GM18498 (cell line): ENCODE data around the gene DLG2.

Source experiments
- ATAC-seq: cut with Tn5 transposase; IDR thresholded peaks from one replicate; pipeline ENCODE4 v1.9.1; 2021; ENCODE audit warnings: mild to moderate bottlenecking, moderate library complexity; ENCODE audit not compliant: unreplicated experiment

The DLG2 gene

DNA sequence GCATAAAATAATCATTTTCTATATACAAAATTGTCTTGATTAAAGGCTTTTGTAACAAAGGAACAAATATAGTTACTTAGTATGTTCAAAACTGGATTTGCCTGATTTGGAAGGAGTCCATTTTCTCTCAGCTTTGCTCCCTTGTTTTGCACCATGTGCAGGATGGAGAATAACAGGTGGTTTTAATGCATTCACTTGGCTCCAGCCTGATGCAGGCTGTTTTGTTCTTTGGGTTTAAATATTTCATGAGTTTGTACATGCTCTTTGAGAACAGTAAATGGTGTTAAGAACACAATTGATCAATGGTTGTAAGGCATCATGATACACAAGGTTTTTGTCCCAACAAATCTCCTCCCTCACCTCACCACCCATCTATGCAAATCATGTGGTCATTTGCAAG lies 1454.1 kb downstream of the DLG2 start:
- ATAC-seq: no peak

DNA sequence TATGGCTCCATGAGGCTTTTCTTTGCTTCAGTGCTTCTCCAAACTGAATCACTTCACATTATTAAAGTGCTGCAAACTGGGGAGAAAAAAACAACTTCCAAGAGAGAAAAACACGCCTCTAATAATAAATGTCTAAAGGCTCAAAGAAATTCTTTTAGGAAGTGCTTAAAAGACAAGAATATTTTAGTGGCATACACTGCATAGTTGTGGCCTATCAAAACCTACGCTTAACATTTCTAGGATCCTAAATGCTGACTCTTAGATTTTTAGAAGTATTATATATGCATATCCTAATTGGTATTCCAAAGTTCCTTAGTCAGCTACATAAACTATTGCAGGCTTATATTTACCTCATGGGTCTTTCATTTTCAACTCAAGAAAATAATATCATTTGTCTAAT lies 1462.0 kb downstream of the DLG2 start:
- no peak for ATAC-seq

DNA sequence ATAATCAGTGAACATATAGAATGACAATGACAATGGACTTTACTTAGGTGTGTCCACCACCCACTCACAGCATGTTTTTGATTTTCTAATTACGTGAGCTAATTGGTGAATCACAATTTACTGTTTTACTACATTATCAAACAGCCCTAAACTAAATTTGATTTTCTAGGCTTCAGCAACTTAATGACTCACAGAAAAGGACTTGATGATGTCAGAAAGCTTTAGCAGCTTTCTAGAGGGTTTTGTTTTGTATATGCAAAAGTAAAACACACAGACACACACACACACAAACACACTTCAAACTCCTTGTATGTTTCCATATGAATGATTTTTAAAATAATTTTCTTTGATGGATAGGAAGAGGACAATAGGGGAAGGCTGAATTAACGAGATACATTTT lies 1462.4 kb downstream of the DLG2 start:
- ATAC-seq: no peak

DNA sequence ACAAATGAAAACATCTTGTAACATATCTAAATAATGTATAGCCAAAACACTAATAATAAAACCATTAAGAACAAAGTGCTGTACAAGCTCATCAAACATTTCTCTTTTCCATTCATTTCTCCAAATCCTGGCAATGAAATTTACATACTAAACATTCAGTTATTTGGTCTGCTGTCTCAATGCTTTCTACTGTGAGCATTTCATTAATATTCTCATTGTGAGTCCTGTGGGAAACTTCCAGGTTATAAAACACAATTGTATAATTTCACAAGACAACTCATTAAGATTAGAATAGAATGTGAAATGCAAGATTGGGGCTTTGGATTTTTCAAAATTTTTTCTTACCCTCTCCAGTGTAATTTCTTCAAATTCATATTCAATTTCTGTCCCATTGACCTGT lies 1464.0 kb downstream of the DLG2 start:
- no peak for ATAC-seq

DNA sequence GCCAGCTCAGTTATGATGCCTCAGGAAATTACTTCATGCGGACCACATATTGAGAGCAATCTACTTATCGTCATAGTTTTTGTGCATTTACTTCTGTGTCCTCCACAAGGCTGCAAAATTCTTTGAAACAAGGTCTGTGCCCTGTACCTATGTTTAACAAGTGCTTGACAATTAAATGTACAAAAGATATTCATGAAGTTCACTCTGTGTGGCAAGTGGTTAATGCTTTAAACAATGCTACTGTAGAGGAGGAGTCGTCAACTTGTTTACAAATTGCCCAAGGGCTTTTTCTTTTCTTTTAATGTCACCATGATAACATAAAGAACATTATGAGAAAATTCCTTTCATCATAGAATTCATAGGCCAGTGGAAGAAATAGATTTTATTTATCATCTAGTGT lies 1469.5 kb downstream of the DLG2 start:
- ATAC-seq: no peak

DNA sequence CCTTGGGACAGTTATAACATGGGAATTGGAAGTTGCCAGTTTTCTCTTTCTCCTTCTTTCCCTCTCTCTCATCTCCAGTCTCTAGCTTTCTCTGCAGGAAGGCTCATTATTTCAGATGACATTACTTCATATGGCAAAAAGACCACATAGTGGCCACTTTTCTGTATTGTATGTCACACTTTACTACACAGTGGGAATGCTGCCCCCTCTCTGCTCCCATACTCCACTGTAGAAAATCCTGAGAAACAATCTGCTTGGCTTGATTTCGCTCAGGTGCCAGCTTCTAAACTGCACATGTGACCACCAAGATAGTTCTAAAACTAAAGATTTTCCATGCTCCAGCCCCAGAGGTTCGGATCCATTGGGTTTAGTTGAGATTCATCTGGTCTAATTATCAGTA lies 1480.3 kb downstream of the DLG2 start:
- ATAC-seq: no peak

DNA sequence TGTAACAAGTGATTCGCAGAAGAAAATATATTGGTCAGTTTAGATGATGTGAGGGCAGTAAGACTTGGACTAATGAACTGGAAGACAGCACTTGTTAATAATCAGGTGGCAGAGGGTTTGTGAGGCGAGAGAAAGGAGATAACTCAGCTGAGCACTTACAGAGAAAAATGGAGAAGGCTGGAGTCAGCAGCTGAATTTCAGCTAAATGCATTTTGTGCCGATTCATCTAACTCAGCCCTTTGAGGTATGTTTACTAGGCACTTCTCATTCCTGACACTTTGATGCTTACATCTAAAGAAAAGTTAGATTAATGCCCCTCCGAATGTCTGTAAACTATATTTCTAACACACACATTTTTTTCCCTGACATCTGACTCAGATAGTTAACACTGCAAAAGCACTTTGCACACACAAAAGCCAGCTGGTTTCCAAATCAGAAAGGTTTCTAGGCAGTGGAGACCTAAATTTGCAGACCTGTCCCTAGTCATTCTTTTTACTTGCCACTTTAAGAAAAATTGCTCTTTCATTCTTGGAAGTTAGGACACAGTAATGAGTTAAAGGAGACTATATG lies 1481.4 kb downstream of the DLG2 start:
- no peak for ATAC-seq

DNA sequence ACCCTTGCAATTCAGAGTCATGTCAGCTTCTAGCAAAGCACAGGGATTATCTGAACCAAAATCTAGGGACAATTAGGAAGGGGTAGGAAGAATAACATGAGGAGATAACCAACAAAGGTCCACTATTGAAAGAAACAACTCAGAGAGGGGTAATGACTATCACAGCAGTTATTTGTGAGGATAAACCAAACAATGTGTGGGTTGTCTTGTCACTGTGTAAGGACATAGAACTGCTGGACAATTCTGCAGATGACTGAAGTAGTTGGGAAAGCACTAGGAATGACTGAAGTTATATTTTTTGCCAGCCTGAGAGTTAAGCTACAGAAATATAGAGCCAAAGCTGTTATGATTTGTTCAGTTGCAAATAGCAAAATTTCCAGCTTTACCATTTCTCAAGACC lies 1482.6 kb downstream of the DLG2 start:
- no peak for ATAC-seq

DNA sequence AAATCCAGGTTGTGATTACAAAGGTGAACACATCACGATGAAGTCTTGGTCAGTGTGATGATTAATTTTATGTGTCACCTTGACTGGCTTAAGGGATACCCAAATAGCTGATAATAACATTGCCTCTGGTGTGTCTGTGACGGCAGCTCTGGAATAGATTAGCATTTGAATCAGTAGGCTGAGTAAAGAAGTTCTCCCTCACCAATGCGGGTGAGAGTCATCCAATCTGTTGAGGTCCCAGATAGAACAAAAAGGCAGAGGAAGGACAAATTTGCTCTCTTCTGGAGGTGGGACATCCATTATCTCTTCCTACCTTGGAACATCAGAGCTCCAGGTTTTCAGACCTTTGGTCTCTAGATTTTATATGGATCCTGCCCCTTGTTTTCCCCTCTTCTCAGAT lies 1484.7 kb downstream of the DLG2 start:
- ATAC-seq: no peak

DNA sequence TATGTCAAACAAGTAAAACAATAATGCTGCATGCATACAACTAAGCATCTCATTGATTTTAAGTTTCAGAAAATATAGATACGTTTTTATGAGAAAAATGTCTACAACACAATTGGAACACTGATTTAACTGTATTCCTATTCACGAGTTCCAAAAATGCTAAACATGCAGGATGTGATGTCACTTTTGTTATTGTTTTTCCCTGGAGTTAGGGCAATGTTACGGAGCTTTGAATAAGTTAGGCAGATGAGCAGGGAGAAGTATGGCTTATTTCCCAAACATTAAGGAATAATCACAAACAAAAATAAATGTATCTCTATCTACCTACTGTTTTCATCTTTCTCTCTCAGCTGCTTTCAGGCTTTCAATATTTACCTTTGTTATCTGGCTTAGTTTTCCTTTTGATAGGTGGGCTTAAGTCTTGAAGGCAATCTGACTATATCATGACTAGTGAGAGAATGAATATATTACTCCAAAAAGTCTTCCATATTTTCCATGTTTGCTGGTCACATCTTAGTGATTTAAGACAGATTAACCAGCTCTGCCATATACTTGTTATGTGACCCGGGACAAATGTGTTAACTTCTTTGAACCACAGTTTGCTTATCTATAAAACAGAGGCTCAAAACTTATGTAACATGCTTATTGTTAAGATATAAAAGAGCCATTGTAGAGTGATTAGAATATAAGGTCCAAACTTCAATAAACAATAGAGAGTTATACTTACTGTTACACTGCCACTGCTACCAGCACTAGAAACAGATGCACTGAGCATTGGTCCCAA lies 1486.6 kb downstream of the DLG2 start:
- ATAC-seq: no peak

DNA sequence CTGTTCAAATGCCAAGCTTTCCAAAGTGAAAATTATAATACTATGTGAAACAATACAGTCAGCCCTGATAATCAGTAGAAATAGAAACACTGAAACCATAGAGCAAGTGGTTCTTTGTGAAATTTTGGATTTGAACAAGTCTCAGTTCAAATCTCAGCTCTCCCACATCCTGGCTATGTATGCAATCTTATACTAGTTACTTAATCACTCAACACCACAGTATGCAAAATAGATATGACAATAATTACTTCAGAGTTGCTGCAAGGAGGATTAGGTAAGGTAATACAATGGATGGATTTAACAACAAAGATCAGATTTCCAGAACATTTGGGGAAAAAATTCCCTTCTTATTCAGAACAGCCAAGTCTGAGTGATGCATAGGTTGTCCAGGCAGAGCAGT lies 1489.2 kb downstream of the DLG2 start:
- ATAC-seq: no peak

DNA sequence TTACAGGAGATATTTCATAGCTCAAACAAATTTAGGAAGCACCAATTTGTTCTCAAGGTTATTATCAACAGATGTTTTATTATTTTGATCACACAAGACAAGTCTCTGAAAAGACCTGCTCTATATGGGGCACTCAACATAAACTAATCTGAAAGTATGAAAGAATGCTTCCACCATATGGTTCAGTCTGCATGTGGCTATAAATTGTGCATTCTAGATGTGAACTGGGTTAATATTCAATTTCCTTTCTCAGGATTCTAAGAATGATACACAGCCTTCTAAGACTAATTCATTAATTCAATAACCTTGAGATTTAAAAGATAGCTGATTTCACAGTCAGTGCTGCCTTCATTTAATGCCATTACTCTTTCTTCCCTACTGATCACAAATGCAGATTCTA lies 1489.6 kb downstream of the DLG2 start:
- no peak for ATAC-seq

DNA sequence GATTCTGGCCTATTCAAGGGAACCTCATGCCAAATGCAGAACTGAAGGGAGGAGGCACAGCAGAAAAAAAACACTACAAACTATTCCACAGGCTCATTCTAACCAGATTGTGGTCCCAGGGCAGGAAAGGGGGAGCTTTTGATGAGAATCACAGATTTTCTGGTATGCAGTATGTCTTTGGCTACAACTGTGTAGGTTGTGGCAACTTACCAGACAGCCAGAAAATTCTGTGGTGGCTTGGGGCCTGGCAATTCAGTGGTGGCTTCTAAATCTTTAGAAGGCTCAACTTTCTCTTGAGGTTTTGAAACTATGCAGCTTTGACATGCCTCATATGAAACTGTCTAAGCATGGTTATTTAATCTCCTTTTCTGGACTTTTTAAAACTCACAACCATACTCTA lies 1490.2 kb downstream of the DLG2 start:
- ATAC-seq: no peak

DNA sequence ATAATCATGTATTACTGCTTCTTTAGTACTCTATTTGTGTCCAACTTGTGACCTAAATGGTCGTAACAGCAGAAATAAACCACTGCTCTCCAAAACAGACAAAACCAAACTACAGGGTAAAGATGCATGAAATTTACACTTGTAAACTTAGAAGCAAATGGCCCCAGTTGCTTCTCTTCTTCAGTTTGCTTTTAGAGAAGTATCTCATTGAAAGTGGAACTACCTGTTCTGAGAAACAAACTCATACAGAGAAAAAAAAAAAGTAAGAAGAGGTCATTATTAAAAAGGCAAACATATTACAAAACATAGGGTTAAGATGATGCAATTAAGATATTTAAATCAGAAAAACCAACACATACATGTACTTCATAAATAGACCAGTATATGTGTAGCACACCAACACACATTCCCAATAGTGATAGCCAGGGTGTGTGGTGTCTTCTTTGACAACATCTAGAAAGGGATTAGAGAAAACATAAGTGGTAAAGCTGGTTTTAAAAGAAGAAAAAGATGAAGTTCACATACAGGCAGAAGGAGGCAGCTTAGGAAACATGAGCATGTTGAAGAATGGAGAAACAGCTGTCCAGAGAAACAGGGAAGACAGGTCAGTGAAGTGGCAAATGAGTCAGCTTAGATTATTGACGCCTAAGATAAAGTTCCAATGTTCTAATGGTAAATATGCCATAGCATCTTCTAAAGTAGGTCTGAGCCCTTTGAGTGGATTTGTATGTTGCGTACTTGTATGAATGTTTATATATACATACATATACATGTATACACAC lies 1496.3 kb downstream of the DLG2 start:
- no peak for ATAC-seq

DNA sequence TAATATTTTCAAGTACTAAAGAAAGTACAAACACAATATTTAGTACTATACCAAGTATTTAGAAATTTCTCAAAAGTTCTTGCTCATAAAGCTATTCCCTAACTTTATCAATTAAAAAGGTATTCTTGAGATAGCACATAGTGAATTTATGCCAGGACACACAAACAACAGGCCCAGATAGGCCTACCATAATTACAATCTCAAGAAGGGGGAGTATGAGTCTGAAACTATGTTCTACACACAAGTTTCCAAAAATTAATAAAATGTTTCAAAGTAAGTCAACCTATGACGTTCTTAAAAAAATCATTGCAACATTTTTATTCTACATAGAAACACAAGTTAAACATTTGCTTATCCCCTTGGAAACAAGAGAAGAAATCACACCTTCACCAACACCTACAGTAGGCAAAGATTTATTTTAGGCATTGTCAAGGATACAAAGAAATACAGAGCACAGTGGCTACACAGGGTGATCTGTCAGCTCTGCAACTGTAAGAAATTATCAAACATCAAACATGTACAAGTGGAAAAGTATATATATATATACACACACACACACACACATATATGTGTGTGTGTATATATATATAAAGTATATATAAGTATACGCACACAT lies 1497.1 kb downstream of the DLG2 start:
- no peak for ATAC-seq

DNA sequence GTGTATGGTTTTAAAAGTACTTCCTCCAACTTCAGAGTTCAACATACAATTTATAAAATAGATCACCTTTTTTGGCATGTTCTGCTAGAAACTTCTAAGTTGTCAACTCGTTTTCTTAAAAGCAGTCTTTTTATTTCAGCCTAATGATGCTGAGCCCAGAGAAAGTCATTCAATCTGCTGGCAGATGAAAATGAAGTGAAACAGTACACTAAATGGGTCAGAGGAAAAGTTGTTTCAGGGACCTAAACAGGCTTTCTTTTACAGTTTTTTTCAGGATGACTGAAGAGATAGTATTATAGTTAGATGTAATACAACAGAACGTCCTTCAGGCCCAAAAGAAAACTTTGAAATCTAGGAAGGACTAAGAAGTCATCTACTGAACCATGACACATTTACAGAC lies 1498.3 kb downstream of the DLG2 start:
- ATAC-seq: no peak

DNA sequence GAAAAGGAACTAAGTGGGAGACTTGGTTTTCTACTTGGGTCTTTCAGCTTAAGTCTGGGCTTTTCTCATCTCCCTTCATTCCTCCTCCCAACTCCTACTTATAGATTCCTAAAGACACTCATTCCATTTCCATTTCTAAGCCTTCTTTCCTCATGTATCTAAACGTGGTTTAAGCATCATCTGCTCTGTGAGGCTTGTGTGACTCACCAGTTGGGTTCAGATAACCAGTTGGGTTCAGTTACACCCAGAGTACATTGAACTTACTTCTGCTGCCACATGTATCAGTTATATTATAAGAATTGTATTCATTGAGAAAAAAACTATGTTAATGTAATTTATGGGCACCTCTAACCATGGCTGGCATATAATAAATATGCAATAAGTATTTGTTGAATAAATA lies 1509.8 kb downstream of the DLG2 start:
- no peak for ATAC-seq

DNA sequence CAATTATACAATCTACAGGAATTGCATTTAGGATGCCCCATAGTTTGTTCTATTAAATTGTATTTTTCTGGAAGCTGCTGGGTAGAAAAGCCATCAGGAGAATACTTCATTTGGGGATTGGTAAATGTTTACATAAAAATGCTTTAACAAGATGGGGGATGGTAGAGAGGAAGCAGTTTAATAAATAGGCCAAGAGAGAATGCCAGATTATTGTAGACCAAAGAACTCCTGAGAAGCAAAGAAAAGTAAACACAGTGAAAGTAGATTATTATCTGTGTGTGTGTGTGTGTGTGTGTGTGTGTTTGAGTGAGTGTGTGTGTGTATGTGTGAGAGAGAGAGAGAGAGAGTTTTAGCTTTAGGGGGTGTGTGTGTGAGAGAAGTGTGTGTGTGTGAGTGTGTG lies 1520.6 kb downstream of the DLG2 start:
- ATAC-seq: no peak

DNA sequence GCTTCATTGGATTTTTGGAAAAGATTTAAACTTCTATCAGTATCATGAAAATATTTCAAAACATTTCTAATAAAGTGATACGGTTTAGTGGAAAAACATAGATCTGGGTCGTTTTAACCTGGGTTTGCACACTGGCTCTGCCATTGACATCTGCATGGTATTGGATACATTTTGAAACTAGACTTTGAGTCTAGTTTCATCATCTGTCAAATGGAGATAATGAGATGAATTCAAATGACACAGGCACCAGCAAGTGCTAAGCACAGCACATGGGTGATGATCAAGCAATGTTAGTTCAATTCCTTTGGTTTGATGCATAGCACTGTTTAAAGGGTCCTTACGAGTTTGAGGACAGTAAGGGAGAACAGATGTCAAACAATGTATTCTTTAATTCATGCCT lies 1522.0 kb downstream of the DLG2 start:
- ATAC-seq: no peak

DNA sequence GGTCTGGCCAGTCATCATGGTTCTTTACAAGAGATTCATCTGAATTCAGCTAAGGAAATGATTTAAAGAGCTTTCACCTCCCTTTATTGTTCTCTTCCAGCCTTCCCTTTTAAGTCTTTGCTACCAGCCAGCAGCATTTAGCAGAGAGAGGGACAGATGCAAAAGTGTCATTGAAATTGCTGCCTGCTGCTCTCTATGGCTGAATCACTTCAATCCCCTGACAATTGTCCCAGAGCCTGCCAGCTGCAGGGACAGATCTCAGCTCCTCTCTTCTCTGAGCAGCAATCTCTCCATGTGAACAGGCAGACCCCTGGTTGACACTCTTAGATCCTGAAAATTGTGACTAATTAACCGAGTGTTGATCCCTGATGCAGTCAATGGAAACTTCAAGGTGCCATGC lies 1524.0 kb downstream of the DLG2 start:
- ATAC-seq: no peak

DNA sequence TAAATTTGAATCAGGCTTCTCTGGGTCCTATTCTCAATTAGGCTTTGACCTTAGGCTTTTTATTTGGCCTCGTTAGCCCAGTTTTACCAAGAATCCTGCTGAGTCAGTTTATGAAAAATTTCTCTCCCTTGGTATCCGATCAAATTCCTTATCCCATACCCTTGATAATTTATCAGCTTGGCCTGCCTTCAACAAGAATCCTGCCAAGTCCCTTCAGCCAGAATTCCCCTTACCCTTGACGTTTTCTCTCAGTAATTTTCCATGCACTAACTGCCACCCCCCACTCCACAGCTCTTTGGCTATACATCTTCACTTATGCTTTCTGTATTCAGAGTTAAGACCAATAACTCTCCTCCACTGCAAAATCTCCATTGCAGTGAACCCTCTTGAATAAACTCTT lies 1530.0 kb downstream of the DLG2 start:
- no peak for ATAC-seq
